Measurements from ENCODE around the gene PLA2G10.
"Not testable (repeated sequence)": the region's sequence is repeated elsewhere in the genome, so short reads cannot be mapped to it uniquely, and the experiment has no call there.

Gene PLA2G10

DNA sequence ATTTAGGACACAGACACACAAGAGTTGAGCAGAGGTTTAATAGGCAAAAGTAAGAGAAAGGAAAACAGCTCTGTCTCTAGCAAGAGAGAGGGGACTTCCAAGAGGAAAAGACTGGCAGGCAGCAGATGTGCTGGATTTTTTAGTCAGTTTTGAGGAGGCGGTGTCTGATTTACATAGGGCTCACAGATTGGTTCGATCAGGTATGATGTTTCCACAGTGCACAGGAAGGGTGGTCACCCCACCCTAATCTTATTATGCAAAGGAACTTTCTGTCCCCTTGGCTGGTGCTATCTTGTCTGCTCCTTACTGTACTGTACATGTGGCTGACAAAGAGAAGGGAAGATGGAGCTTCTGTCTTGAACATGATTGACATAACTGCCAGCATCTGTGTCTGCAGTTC, 36.0 kb downstream of the PLA2G10 start:
- no peak for DNase-seq

DNA sequence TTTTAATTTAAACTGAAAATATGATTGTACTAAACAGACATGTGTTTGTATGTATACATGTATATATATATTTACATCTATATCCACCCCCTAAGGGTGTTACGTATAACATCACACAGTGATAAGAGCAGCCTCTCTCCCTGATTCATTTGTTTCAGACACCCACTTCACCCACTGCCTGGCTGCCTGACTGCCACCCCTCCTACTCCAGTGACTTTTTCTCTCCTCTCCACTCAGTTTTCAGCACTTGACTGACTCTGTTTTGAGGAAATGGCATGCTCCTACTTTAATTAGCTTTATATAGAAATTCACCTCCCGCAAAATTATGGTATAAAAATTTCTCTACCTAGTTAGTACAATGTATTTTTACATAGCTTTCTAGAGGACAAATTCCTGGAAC, 41.4 kb downstream of the PLA2G10 start:
- no peak for DNase-seq

- no peak for DNase-seq
These were observed 43.5 kb downstream of the PLA2G10 start for GRCh38 chr16:14650629-14651028.

DNA sequence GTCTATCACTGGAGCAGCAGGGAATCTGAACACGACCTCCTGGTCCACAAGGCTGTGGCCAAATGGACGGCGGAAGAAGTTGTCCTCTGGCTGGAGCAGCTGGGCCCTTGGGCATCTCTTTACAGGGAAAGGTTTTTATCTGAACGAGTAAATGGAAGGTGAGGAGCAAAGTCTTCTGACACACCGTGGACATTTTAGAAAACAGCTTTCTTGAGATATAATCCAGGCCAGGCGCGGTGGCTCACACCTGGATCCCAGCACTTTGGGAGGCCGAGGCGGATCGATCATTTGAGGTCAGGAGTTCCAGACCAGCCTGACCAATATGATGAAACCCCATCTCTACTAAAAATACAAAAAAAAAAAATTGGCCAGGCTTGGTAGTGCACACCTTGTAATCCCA, 44.3 kb downstream of the PLA2G10 start:
- no peak for DNase-seq

- DNase-seq, result no peak
These were observed 52.2 kb downstream of the PLA2G10 start for GRCh38 chr16:14641926-14642325.

DNA sequence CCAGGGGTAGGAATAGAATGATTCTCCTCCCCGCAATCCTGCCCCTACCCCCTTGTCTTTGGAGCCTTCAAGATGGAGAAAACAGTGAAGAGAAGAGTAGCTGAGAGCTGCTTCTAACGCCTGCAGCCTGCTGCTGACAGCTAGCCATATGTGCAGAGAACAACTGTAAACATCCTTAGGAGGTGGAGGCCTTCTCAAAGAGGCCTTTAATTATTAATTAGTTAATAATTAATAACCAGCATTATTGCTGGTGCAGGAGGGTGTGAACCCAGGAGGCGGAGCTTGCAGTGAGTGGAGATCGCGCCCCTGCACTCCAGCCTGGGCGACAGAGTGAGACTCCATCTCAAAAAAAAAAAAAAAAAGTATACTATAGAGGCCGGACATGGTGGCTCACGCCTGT, 52.9 kb downstream of the PLA2G10 start:
- DNase-seq, result no peak

DNA sequence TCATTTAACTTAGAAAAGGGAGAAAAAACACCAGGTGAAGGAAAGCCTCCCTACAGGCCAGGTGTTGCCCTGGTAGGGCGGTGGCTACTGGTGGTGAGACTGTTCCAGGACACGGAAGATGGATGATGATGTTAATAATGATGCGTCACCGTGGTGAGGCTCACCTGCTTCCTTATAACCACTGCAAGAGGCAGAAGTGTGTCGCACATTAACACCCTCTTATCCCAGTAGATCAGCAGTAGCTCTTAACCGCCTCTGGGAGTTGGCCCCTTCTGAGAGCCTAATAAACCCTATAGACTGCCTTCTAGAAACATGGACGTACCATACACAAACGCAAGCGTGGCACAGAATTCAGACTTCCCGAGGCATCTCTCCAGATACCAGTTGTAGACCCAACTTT, 53.6 kb downstream of the PLA2G10 start:
- DNase-seq, result no peak

GRCh38 chr16:14636951-14637240, 57.2 kb downstream of the PLA2G10 start:
- DNase-seq, result not testable (repeated sequence)

DNA sequence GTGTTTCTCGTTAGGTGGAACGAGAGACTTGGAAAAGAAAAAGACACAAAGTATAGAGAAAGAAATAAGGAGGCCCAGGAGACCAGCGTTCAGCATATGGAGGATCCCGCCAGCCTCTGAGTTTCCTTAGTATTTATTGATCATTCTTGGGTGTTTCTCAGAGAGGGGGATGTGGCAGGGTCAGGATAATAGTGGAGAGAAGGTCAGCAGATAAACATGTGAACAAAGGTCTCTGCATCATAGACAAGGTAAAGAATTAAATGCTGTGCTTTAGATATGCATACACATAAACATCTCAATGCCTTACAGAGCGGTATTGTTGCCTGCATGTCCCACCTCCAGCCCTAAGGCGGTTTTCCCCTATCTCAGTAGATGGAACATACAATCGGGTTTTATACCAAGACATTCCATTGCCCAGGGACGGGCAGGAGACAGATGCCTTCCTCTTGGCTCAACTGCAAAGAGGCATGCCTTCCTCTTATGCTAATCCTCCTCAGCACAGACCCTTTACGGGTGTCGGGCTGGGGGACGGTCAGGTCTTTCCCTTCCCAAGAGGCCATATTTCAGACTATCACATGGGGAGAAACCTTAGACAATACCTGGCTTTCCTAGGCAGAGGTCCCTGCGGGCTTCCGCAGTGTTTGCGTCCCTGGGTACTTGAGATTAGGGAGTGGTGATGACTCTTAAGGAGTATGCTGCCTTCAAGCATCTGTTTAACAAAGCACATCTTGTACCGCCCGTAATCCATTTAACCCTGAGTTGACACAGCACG, 57.7 kb downstream of the PLA2G10 start:
- not testable (repeated sequence) for DNase-seq

GRCh38 chr16:14635395-14636165, 58.5 kb downstream of the PLA2G10 start:
- no peak for DNase-seq

DNA sequence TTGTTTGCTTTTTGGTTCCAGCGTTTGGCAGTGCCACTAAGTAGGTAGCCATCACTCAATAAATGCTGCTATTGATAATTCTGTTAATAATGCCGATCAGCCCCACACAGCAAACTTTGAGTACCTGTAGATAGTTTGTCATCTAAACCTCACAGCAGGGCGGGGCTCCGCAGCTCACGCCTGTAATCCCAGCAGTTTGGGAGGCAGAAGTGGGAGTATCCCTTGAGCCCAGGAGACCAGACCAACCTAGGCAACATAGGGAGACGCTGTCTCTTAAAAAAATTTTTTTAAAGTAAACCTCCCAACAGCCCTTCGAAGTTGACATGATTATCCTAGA, 59.8 kb downstream of the PLA2G10 start:
- DNase-seq, result no peak

GRCh38 chr16:14632693-14633569, 61.2 kb downstream of the PLA2G10 start, which contains the start of gene BFAR:
TSS of gene BFAR (plus strand) at chr16:14632951. CDS start at chr16:14644347, 11,396 bp downstream.
- peak; percentile 99 for DNase-seq

GRCh38 chr16:14630620-14631330, 63.3 kb downstream of the PLA2G10 start:
- DNase-seq, result not testable (repeated sequence)

- DNase-seq, result peak; percentile 96
These were observed 64.0 kb downstream of the PLA2G10 start, which contains the start of gene PARN for GRCh38 chr16:14629919-14630619. TSS of gene PARN (minus strand) at chr16:14630260. CDS start at chr16:14630125, 135 bp downstream.

DNA sequence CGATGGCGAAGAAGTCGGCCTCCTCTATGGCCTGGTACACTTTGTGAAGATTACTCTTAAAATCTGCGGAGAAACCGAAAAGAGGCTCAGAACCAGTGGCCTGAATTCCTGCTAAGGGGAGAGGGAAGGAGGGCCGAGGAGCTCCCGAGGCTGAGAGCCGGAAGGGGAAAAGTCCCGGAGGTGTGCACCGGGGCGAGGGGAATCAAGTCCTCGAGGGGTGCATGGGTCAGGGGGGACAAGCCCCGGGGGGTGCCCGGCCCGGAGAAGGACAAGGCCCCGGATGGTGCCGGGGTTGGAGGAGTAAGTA, 64.5 kb downstream of the PLA2G10 start:
- DNase-seq, result no peak

GRCh38 chr16:14628806-14629611, 65.1 kb downstream of the PLA2G10 start:
- no peak for DNase-seq

- DNase-seq, result no peak
These were observed 67.0 kb downstream of the PLA2G10 start for GRCh38 chr16:14627078-14627477.
